Calu3 (cell line): ENCODE measurements around the gene CMIP. TPM values are rescaled to one million over a fixed set of nuclear protein-coding genes. Genes with fewer than 3 reads are reported as not detected.

Source experiments
- BruUV-seq: library from RNA; stranded (reverse); fragments of 400-500 nt; replicated peaks from 2 replicates; lab custom pipeline; 2021; lab: Mats Ljungman, UMichigan
- CTCF ChIA-PET: fragments of 300-600 bp; sonication (Branson Sonifier 250); formaldehyde crosslinking; loops from one replicate; lab custom pipeline; 2022; ENCODE audit warnings: antibody characterized with exemption; lab: Charles Lee
- DNase-seq: peaks from one replicate; pipeline ENCODE4 v3.0.0; 2022
- H3K27ac Mint-ChIP-seq: one replicate; pipeline ENCODE4 v1.8.0; 2022; ENCODE audit warnings: mixed read lengths; ENCODE audit not compliant: unreplicated experiment
- H3K27me3 Mint-ChIP-seq: one replicate; pipeline ENCODE4 v1.8.0; 2022; ENCODE audit warnings: mixed read lengths; ENCODE audit not compliant: unreplicated experiment
- H3K36me3 Mint-ChIP-seq: one replicate; pipeline ENCODE4 v1.8.0; 2022; ENCODE audit warnings: mild to moderate bottlenecking, moderate library complexity, mixed read lengths; ENCODE audit not compliant: insufficient read depth, unreplicated experiment
- H3K4me1 Mint-ChIP-seq: one replicate; pipeline ENCODE4 v1.8.0; 2022; ENCODE audit warnings: mild to moderate bottlenecking, low read depth, mixed read lengths; ENCODE audit not compliant: unreplicated experiment
- H3K4me3 Mint-ChIP-seq: one replicate; pipeline ENCODE4 v1.8.0; 2022; ENCODE audit warnings: mild to moderate bottlenecking, low read depth, moderate library complexity, mixed read lengths; ENCODE audit not compliant: unreplicated experiment
- H3K9me3 Mint-ChIP-seq: one replicate; pipeline ENCODE4 v1.8.0; 2022; ENCODE audit warnings: low read depth, mixed read lengths; ENCODE audit not compliant: unreplicated experiment
- intact Hi-C: fragments of 100-400 bp; cut with micrococcal nuclease; formaldehyde crosslinking; loops from one replicate; pipeline ENCODE4 v1.10.0; 2022; ENCODE audit not compliant: unreplicated experiment
- total RNA-seq: library from RNA; stranded (reverse); gene quantifications from 2 replicates; pipeline ENCODE4 v1.2.3, GENCODE V29; 2022
- TF ChIP-seq, protein P1 (sequence below): fragments of 200-600 bp; IDR thresholded peaks from one replicate; pipeline ENCODE4 v1.8.0; 2022; ENCODE audit warnings: antibody characterized with exemption; ENCODE audit not compliant: unreplicated experiment

The CMIP gene
- total RNA-seq, 1 experiment from 2014 or later, result 82.7 TPM

DNA sequence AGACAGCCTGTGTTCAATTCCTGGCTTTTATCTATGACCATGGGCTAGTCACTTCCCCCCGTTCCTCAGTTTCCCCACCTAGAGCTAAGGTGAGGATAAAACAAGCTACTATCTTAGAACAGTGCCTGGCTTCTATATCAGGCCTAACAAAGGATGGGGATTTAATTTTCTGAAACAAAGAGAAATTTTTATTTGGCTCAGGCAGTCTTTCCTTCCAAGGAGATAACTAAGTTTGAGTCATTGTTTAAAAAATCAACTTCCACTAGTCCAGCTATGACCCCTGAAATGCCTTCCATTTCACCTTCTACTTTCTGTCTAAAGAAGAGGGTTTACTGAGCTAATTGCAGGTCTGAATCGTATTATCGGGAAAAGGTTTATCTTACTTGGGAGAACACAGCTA is 99.0 kb downstream of the CMIP start:
- Mint-ChIP-seq H3K36me3 (peaks cover 6% of the 10 kb centered on the region), H3K4me1 (peaks cover 58% of the 10 kb centered on the region), H3K27me3 (no peaks in the 10 kb centered on the region), H3K9me3 (no peaks in the 10 kb centered on the region), H3K27ac (no peak overlapping the region), H3K4me3 (no peak overlapping the region)
- CTCF ChIA-PET, result no interaction called here
- no TSS peak for BruUV-seq
- intact Hi-C loops, result no loop called here
- TF ChIP-seq, protein P1, sequence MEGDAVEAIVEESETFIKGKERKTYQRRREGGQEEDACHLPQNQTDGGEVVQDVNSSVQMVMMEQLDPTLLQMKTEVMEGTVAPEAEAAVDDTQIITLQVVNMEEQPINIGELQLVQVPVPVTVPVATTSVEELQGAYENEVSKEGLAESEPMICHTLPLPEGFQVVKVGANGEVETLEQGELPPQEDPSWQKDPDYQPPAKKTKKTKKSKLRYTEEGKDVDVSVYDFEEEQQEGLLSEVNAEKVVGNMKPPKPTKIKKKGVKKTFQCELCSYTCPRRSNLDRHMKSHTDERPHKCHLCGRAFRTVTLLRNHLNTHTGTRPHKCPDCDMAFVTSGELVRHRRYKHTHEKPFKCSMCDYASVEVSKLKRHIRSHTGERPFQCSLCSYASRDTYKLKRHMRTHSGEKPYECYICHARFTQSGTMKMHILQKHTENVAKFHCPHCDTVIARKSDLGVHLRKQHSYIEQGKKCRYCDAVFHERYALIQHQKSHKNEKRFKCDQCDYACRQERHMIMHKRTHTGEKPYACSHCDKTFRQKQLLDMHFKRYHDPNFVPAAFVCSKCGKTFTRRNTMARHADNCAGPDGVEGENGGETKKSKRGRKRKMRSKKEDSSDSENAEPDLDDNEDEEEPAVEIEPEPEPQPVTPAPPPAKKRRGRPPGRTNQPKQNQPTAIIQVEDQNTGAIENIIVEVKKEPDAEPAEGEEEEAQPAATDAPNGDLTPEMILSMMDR, result no peak
- DNase-seq, result no peak

DNA sequence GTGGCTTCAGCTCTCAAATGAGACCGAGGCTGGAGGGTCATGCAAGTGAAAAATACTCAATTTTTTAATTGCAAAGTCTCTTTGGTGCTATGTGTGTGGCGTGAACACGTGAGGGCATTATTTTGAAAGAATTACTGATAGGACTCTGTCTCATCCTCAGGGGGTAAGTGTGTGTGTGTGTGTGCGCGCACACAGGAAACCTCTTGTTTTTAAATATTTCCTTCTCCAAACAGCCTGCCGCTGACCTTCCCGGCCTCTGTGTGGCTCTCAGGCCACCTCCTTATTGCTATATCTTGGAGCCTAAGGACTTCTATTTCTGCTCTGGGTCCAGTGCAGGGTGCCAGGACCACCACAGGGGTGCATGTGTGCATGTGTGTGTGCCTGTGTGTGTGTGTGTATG is 99.7 kb downstream of the CMIP start:
- Mint-ChIP-seq H3K36me3 (peaks cover 5% of the 10 kb centered on the region), H3K27ac (no peak overlapping the region), H3K4me3 (no peak overlapping the region), H3K4me1 (peaks cover 63% of the 10 kb centered on the region), H3K9me3 (no peaks in the 10 kb centered on the region), H3K27me3 (no peaks in the 10 kb centered on the region)
- TF ChIP-seq, protein P1, result no peak
- BruUV-seq, result no TSS peak
- CTCF ChIA-PET, result no interaction called here
- intact Hi-C loops, result no loop called here
- no peak for DNase-seq

DNA sequence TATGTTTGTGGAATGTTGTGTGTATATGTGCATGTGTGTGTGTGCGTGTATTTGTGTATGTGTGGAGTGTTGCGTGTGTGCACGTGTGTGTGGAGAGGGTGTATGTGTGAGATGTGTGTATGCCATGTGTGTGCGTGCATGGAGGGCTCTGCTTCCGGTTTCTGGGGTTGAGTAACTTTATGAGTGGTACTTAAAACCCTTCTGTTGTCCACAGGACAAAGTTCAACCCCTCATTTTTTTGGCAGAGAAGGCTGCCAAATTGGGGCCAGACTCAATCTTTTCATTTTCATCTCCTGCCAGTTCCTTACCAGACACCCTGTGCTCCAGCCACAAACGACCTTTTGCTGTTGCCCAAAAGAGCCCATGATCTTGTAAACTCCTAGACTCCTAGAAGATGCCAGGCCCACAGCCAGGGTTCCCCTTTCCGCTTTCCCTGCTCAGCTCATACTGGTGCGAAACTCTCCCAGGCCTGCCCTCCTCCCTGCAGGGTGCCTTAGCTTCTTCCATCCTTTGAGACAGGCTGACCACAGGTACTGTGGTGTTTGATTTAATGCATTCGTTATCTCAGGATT is 100.2 kb downstream of the CMIP start:
- intact Hi-C loops, result no loop called here
- Mint-ChIP-seq H3K4me3 (no peak overlapping the region), H3K27me3 (no peaks in the 10 kb centered on the region), H3K9me3 (no peaks in the 10 kb centered on the region), H3K4me1 (peaks cover 69% of the 10 kb centered on the region), H3K36me3 (peaks cover 5% of the 10 kb centered on the region), H3K27ac (no peak overlapping the region)
- BruUV-seq, result no TSS peak
- TF ChIP-seq, protein P1, result no peak
- no peak for DNase-seq
- CTCF ChIA-PET, result no interaction called here

DNA sequence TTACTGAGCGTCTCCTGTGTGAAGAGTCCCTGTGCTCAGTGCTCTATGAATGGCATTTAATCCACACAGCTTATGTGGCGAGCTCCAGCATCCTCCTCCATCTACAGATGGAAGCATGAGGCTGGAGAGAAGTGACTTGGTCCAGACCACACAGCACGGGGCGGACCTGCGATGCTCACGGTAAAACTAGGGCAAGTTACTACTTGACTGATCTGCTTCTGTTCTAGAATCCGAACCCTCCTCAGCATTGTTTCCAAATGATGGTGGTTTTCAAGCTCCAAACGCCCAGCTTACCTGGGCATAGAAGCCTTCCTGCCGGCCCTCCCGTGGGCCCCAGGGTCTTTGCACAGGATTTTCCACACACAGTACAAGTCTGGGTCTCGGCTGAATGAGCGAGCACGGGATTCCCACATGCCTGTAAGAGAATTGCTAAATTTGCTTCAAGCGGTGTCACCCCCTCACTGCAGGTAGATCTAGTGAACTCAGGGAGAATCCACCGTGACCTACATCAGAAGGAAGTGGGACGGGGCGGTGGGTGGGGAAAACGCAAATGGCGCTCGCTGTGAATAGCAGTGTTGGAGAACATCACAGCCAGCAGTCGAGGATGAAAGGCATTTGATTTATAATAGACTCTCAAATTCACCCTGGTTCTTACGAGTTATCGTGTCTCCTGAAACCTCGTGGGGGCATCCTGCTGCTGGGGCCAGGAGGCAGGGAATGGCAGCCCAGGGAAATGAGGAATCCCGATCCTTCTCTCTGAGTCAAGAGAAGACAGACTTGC is 101.1 kb downstream of the CMIP start:
- Mint-ChIP-seq H3K27me3 (no peaks in the 10 kb centered on the region), H3K4me3 (no peak overlapping the region), H3K9me3 (no peaks in the 10 kb centered on the region), H3K4me1 (peaks cover 77% of the 10 kb centered on the region), H3K36me3 (peaks cover 13% of the 10 kb centered on the region), H3K27ac (no peak overlapping the region)
- no peak for DNase-seq
- intact Hi-C loops, result no loop called here
- no TSS peak for BruUV-seq
- CTCF ChIA-PET, result no interaction called here
- TF ChIP-seq, protein P1, result no peak
